ENCODE data around the gene SDHD.
A peak's percentile ranks its signal among the peaks of the same experiment; 100 is the strongest.

Gene SDHD

GRCh38 chr11:112050721-112051120 is 36.0 kb upstream of the SDHD start:
- TF ChIP-seq CTCF (IDR thresholded peaks at IDR 0.05; ENCODE audit: extremely low read depth, missing control alignments): no peak
- DNase-seq (ENCODE audit: low spot score): peak; percentile 28

GRCh38 chr11:112051768-112052167 is 34.9 kb upstream of the SDHD start:
- DNase-seq (ENCODE audit: low spot score): peak; percentile 20
- TF ChIP-seq CTCF (IDR thresholded peaks at IDR 0.05; ENCODE audit: extremely low read depth, missing control alignments): no peak

- TF ChIP-seq CTCF (IDR thresholded peaks at IDR 0.05; ENCODE audit: extremely low read depth, missing control alignments): no peak
- no peak for DNase-seq (ENCODE audit: low spot score)
Observed at GRCh38 chr11:112057170-112057569, 29.5 kb upstream of the SDHD start.

GRCh38 chr11:112058103-112058502 is 28.6 kb upstream of the SDHD start:
- no peak for DNase-seq (ENCODE audit: low spot score)

GRCh38 chr11:112062923-112063322 is 23.8 kb upstream of the SDHD start:
- TF ChIP-seq CTCF (IDR thresholded peaks at IDR 0.05; ENCODE audit: extremely low read depth, missing control alignments): no peak
- no peak for DNase-seq (ENCODE audit: low spot score)

More at GRCh38 chr11:112058103-112058502, 28.6 kb upstream of the SDHD start:
- no peak for TF ChIP-seq CTCF (IDR thresholded peaks at IDR 0.05; ENCODE audit: extremely low read depth, missing control alignments)

- TF ChIP-seq CTCF (IDR thresholded peaks at IDR 0.05; ENCODE audit: extremely low read depth, missing control alignments): no peak
- DNase-seq (ENCODE audit: low spot score): peak; percentile 71
Observed at GRCh38 chr11:112073941-112074811, 12.5 kb upstream of the SDHD start, which contains the start of the genes NKAPD1 and PIH1D2. NKAPD1 (plus strand) TSS chr11:112074299; CDS start chr11:112075575, 1,276 bp downstream. PIH1D2 (minus strand) TSS chr11:112074017; CDS start chr11:112073174, 843 bp downstream.

GRCh38 chr11:112082729-112083128 is 3.9 kb upstream of the SDHD start:
- TF ChIP-seq CTCF (IDR thresholded peaks at IDR 0.05; ENCODE audit: extremely low read depth, missing control alignments): no peak
- DNase-seq (ENCODE audit: low spot score): no peak
